Prostate gland (tissue), 2 donors: Measurements from ENCODE around the gene TBL2. TPM values are rescaled to one million over a fixed set of nuclear protein-coding genes. Genes with fewer than 3 reads are reported as not detected.

Experiments used
- DNase-seq: peaks from one replicate; pipeline ENCODE4 v3.0.0-alpha.2; 2019; ENCODE audit warnings: low spot score
- H3K27ac ChIP-seq, 2 donors: fragments of 200-600 bp; sonication (generic); 2 replicates each; pipeline ENCODE4 v1.5.1; 2017 to 2019
- H3K27me3 ChIP-seq: fragments of 200-600 bp; sonication (generic); replicated peaks from 2 replicates; pipeline ENCODE4 v1.5.1; 2019; ENCODE audit not compliant: insufficient read depth
- H3K36me3 ChIP-seq, 2 donors: fragments of 200-600 bp; sonication (generic); 1 replicate in 1 of 2; 2 replicates in 1 of 2; pipeline versions ENCODE4 v1.5.1 to v1.8.1; 2017 to 2019
- H3K4me1 ChIP-seq: fragments of 200-600 bp; sonication (generic); replicated peaks from 2 replicates; pipeline ENCODE4 v1.5.1; 2019
- H3K4me3 ChIP-seq, 2 donors: fragments of 200-600 bp; sonication (generic); 2 replicates each; pipeline ENCODE4 v1.5.1; 2017 to 2019
- H3K9me3 ChIP-seq: fragments of 200-600 bp; sonication (generic); 2 replicates; pipeline ENCODE4 v1.5.1; 2017
- POLR2A ChIP-seq: fragments of 450-650 bp; IDR thresholded peaks from one replicate; pipeline ENCODE4 v1.6.1; 2016; ENCODE audit warnings: antibody characterized with exemption, mild to moderate bottlenecking
- POLR2AphosphoS5 ChIP-seq: sonication (generic); formaldehyde crosslinking; IDR thresholded peaks from one replicate; pipeline ENCODE4 v1.6.1; 2017; ENCODE audit warnings: antibody characterized with exemption
- WGBS: methylation state at CpG from one replicate; pipeline ENCODE4 v1.1.5; 2018; 5-methylcytosine and 5-hydroxymethylcytosine counted together
- intact Hi-C: fragments of 100-400 bp; cut with DNase I; formaldehyde crosslinking; loops from one replicate; pipeline ENCODE4 v1.14.2; 2022
- total RNA-seq, 2 donors: library from RNA; depleted of rRNA; stranded (reverse); fragments of >200 nt; gene quantifications; one replicate each; pipeline ENCODE4 v1.1.0, GENCODE V29; 2016
- TF ChIP-seq, protein P1 (sequence below), 4 experiments: fragments of 200-600 bp in 2 of 4; fragments of 450-650 bp in 2 of 4; sonication (generic) in 2 of 4; IDR thresholded peaks; 1 replicate in 3 of 4; 2 replicates in 1 of 4; pipeline ENCODE4 v1.5.1; 2016 to 2019; ENCODE audit warnings: antibody characterized with exemption in 4 of 4, mild to moderate bottlenecking in 2 of 4, moderate library complexity in 2 of 4

The TBL2 gene
- 100 to 1,000 TPM in 1 of 2 donors, 10 to 100 TPM in 1; 73.5 to 112 TPM for total RNA-seq

DNA sequence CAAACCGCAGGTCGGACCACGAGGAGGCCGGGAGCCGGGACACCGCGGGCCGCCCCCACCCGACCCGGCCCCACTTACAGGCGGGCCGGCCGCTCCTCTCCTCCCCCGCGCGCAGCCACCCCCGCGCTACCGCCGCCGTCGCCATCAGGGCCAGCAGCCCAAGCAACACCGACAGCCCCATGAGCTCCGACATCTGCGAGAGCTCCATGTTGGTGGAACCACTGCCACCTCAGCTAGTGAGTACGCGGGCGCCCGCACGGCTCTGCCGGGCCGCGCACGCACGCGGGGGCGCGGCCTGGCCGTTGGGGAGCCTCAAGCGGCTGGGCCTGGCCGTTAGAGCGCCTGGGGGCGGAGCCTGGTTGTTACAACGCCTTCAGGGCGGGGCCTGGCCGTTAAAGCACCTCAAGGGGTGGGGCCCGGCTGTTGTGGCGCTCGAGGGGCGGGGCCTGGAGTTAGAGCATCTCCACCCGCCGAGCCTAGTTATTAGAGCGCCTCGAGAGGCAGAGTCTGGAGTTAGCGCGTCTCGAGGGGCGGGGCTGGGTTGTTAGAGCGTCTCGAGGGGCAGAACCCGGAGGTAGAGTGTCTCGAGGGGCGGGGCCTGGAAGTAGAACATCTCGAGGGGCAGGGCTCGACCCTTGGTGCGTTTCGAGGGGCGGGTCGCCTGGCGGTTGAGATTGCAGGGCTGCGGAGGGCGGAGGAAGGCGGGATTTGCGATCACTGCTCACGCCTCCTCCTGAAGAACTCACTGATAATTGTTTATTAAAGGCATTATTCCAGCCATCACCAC is at the start of gene TBL2:
Gene TBL2 (minus strand): TSS at position 238 of the 787 bp plus-strand sequence. CDS start 30 bp downstream, at position 208.
- intact Hi-C loops, result loop anchor here (2.0 to 5.0 kb wide), 2 partner anchors 22 to 56 kb away; partner anchors contain the start of genes BAZ1B and BCL7B
- WGBS, result under 1% methylated on average over 22 of the region's 75 CpGs
- Histone ChIP-seq H3K4me1 (no peaks in the 10 kb centered on the region), H3K27ac (peak within 1 kb of the TSS; percentile 82 to 86), H3K27me3 (no peaks in the 10 kb centered on the region), H3K36me3 (peaks cover 0 to 8% of the 10 kb centered on the region in 2 donors), H3K9me3 (no peaks in the 10 kb centered on the region), H3K4me3 (peak within 1 kb of the TSS; percentile 58 to 83)
- TF ChIP-seq POLR2AphosphoS5 (peak; percentile 71), POLR2A (peak; percentile 92)
- TF ChIP-seq, protein P1, sequence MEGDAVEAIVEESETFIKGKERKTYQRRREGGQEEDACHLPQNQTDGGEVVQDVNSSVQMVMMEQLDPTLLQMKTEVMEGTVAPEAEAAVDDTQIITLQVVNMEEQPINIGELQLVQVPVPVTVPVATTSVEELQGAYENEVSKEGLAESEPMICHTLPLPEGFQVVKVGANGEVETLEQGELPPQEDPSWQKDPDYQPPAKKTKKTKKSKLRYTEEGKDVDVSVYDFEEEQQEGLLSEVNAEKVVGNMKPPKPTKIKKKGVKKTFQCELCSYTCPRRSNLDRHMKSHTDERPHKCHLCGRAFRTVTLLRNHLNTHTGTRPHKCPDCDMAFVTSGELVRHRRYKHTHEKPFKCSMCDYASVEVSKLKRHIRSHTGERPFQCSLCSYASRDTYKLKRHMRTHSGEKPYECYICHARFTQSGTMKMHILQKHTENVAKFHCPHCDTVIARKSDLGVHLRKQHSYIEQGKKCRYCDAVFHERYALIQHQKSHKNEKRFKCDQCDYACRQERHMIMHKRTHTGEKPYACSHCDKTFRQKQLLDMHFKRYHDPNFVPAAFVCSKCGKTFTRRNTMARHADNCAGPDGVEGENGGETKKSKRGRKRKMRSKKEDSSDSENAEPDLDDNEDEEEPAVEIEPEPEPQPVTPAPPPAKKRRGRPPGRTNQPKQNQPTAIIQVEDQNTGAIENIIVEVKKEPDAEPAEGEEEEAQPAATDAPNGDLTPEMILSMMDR (IDR thresholded peaks at IDR 0.05), result peak in 2 of 4 experiments; percentile 8 to 15
- peak; percentile 99 for DNase-seq

- WGBS, result 18% methylated on average over 3 of the region's 3 CpGs
- no peak for TF ChIP-seq POLR2A
- TF ChIP-seq, protein P1 (IDR thresholded peaks at IDR 0.05), result no peak
- no peak for TF ChIP-seq POLR2AphosphoS5
- H3K9me3 ChIP-seq, result no peaks in the 10 kb centered on the region
- no peaks in the 10 kb centered on the region for H3K36me3 ChIP-seq
- intact Hi-C loops, result no loop called here
- no peak for DNase-seq
- H3K27me3 ChIP-seq, result no peaks in the 10 kb centered on the region
- H3K4me3 ChIP-seq, result no peak overlapping the region
- no peaks in the 10 kb centered on the region for H3K4me1 ChIP-seq
- H3K27ac ChIP-seq, result no peak overlapping the region
These were observed 48.4 kb upstream of the TBL2 start for GRCh38 chr7:73626814-73627213.

DNA sequence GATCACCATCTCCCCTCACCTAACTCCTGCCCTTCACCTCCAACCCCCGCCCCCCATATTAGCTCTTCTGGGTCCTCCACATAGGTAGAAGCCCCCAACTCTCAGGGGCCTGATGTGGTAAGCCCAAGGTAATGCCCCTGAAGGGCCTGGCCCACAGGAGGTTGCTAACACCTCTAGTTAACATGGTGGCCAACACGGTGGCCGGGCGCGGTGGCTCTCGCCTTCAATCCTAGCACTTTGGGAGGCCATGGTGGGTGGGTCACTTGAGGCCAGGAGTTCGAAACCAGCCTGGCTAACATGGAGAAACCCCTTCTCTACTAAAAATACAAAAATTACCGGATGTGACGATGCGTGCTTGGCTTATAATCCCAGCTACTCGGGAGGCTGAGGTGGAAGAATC is 46.9 kb upstream of the TBL2 start:
- no peaks in the 10 kb centered on the region for H3K36me3 ChIP-seq
- no peaks in the 10 kb centered on the region for H3K9me3 ChIP-seq
- WGBS, result 96% methylated on average over 11 of the region's 11 CpGs
- H3K27ac ChIP-seq, result no peak overlapping the region
- H3K4me1 ChIP-seq, result no peaks in the 10 kb centered on the region
- TF ChIP-seq, protein P1 (IDR thresholded peaks at IDR 0.05), result no peak
- TF ChIP-seq POLR2A (no peak), POLR2AphosphoS5 (no peak)
- DNase-seq, result no peak
- intact Hi-C loops, result no loop called here
- no peak overlapping the region for H3K4me3 ChIP-seq
- no peaks in the 10 kb centered on the region for H3K27me3 ChIP-seq

GRCh38 chr7:73624669-73625001 is 46.3 kb upstream of the TBL2 start:
- H3K9me3 ChIP-seq, result no peaks in the 10 kb centered on the region
- no peaks in the 10 kb centered on the region for H3K36me3 ChIP-seq
- intact Hi-C loops, result no loop called here
- H3K4me3 ChIP-seq, result peak overlapping the region in 1 of 2 donors; percentile 46
- H3K27ac ChIP-seq, result no peak overlapping the region
- TF ChIP-seq POLR2AphosphoS5 (no peak), POLR2A (no peak)
- TF ChIP-seq, protein P1 (IDR thresholded peaks at IDR 0.05), result no peak
- WGBS, result 48% methylated on average over 9 of the region's 9 CpGs
- DNase-seq, result no peak
- no peaks in the 10 kb centered on the region for H3K27me3 ChIP-seq
- H3K4me1 ChIP-seq, result no peaks in the 10 kb centered on the region
